ENCODE measurements around the gene MUC5B. TPM values are rescaled to one million over a fixed set of nuclear protein-coding genes. Genes with fewer than 3 reads are reported as not detected.
A peak's percentile ranks its signal among the peaks of the same experiment; 100 is the strongest.
"Not testable (repeated sequence)": the region's sequence is repeated elsewhere in the genome, so short reads cannot be mapped to it uniquely, and the experiment has no call there.

The MUC5B gene
- total RNA-seq, 4 donors from 2014 or later, result not detected

GRCh38 chr11:1209371-1210057 lies 13.4 kb upstream of the MUC5B start:
- WGBS, 2 donors, result 87 to 91% methylated on average over 17 of the region's 17 CpGs
- intact Hi-C loops (cut with DNase I), result no loop called here
- H3K9me3 ChIP-seq, result no peaks in the 10 kb centered on the region
- no peaks in the 10 kb centered on the region for H3K4me1 ChIP-seq
- H3K27ac ChIP-seq, result no peak overlapping the region
- peak in 1 of 2 donors; percentile 0 for DNase-seq
- no peak for TF ChIP-seq CTCF (IDR thresholded peaks at IDR 0.05)
- no peak for TF ChIP-seq POLR2A (IDR thresholded peaks at IDR 0.05)
- no peak overlapping the region for H3K4me3 ChIP-seq (replicated peaks in 1 of 3)
- H3K36me3 ChIP-seq, result no peaks in the 10 kb centered on the region
- H3K27me3 ChIP-seq, result no peaks in the 10 kb centered on the region

DNA sequence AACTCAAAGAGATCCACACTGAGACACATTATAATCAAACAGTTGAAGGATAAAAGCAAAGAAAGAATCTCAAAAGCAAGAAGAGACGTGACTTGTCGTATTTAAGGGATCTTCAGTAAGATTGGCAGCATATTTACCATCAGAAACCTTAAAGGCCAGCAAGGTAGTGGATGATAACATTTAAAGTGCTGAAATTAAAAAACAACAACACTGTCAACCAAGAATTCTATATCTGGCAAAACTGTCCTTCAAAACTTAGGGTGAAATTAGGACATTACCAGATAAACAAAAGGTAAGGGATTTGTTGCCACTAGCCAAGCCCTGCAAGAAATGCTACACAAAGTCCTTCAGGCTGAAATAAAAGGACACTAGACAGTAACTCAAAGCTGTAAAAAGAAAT lies 11.0 kb upstream of the MUC5B start:
- H3K36me3 ChIP-seq, result no peaks in the 10 kb centered on the region
- H3K4me1 ChIP-seq, result no peaks in the 10 kb centered on the region
- no peak overlapping the region for H3K27ac ChIP-seq
- intact Hi-C loops (cut with DNase I), result no loop called here
- H3K27me3 ChIP-seq, result no peaks in the 10 kb centered on the region
- H3K4me3 ChIP-seq (replicated peaks in 1 of 3), result no peak overlapping the region
- H3K9me3 ChIP-seq, result no peaks in the 10 kb centered on the region
- no peak for TF ChIP-seq CTCF (IDR thresholded peaks at IDR 0.05)
- TF ChIP-seq POLR2A (IDR thresholded peaks at IDR 0.05), result no peak
- 78 to 82% methylated on average over 2 of the region's 2 CpGs for WGBS, 2 donors
- no peak for DNase-seq

DNA sequence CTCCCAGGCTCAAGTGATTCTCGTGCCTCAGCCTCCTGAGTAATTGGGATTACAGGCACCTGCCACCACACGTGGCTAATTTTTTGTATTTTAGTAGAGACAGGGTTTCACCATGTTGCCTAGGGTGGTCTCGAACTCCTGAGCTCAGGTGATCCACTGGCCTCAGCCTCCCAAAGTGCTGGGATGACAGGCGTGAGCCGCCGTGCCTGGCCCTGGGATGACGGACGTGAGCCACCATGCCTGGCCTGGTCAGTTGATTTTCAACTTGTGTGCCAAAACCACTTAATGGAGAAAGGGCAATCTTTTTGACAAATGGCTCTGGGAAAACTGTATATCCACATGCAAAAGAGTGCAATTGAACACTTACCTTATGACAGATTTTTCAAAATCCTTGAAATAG lies 7.0 kb upstream of the MUC5B start:
- H3K4me3 ChIP-seq (replicated peaks in 1 of 3); H3K27ac ChIP-seq; DNase-seq; intact Hi-C loops (cut with DNase I); H3K27me3 ChIP-seq; H3K36me3 ChIP-seq; H3K9me3 ChIP-seq: not testable (repeated sequence)
- 88% methylated on average over 8 of the region's 8 CpGs for WGBS, 2 donors
- peaks cover 0 to 11% of the 10 kb centered on the region in 2 donors for H3K4me1 ChIP-seq

GRCh38 chr11:1217151-1217550 lies 5.7 kb upstream of the MUC5B start:
- no peak for DNase-seq
- 88 to 92% methylated on average over 17 of the region's 17 CpGs for WGBS, 2 donors
- H3K4me3 ChIP-seq (replicated peaks in 1 of 3), result no peak overlapping the region

DNA sequence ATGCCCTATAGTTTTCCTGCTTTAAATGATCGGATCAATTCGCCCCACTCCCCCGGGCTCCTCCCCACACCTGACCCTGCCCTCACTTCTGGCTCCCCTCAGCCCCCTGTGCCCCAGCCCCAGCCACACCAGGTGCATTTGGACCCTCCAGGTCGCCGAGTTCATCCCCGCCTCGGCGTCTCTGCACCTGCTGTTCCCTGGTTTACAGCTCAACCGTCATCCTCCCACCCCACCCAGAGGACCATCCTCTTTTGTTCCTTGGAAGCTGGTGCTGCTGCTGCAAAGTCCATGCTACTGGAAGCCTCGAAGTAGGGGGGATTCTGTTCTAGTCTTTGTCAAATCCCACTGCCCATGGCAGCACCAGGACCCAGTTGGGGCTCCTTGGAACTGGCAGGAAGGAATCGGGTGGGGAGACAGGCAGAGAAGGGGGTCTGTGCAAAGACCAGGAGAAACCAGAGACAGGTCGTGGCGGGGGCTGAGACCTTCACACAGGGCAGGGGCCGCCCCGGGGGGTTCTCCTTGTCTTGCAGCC lies 4.5 kb upstream of the MUC5B start:
- no peak for DNase-seq
- intact Hi-C loops (cut with DNase I), result no loop called here
- H3K27me3 ChIP-seq, result no peaks in the 10 kb centered on the region

More at GRCh38 chr11:1217151-1217550, 5.7 kb upstream of the MUC5B start:
- Histone ChIP-seq H3K4me1 (peaks cover 0 to 11% of the 10 kb centered on the region in 2 donors), H3K27me3 (no peaks in the 10 kb centered on the region), H3K27ac (no peak overlapping the region), H3K36me3 (no peaks in the 10 kb centered on the region), H3K9me3 (no peaks in the 10 kb centered on the region)
- TF ChIP-seq POLR2A (IDR thresholded peaks at IDR 0.05) (no peak), CTCF (IDR thresholded peaks at IDR 0.05) (no peak)
- intact Hi-C loops (cut with DNase I), result no loop called here

More for the DNA sequence above, 4.5 kb upstream of the MUC5B start:
- no peak overlapping the region for H3K4me3 ChIP-seq (replicated peaks in 1 of 3)
- H3K36me3 ChIP-seq, result no peaks in the 10 kb centered on the region
- peaks cover 0 to 11% of the 10 kb centered on the region in 2 donors for H3K4me1 ChIP-seq
- TF ChIP-seq CTCF (IDR thresholded peaks at IDR 0.05), result no peak
- no peak for TF ChIP-seq POLR2A (IDR thresholded peaks at IDR 0.05)
- H3K27ac ChIP-seq, result no peak overlapping the region
- no peaks in the 10 kb centered on the region for H3K9me3 ChIP-seq
- WGBS, 2 donors, result 78% methylated on average over 13 to 15 of the region's 15 CpGs
